Activated CD4-positive, alpha-beta T cell treated with anti-CD3 and anti-CD28 coated beads, Interleukin-2, amount 50 U/mL, for 48 hours (primary cell): ENCODE measurements around the gene CXCR6.
A peak's percentile ranks its signal among the peaks of the same experiment; 100 is the strongest.

Experiments
- DNase-seq, 2 experiments: peaks; one replicate each; pipeline ENCODE4 v3.0.0-alpha.2; 2020

Gene CXCR6

GRCh38 chr3:45922950-45923590 lies 20.2 kb upstream of the CXCR6 start:
- DNase-seq = no peak

- DNase-seq = no peak
These were observed 19.5 kb upstream of the CXCR6 start for GRCh38 chr3:45923755-45924154.

GRCh38 chr3:45927881-45928280 lies 15.4 kb upstream of the CXCR6 start:
- DNase-seq = no peak

DNA sequence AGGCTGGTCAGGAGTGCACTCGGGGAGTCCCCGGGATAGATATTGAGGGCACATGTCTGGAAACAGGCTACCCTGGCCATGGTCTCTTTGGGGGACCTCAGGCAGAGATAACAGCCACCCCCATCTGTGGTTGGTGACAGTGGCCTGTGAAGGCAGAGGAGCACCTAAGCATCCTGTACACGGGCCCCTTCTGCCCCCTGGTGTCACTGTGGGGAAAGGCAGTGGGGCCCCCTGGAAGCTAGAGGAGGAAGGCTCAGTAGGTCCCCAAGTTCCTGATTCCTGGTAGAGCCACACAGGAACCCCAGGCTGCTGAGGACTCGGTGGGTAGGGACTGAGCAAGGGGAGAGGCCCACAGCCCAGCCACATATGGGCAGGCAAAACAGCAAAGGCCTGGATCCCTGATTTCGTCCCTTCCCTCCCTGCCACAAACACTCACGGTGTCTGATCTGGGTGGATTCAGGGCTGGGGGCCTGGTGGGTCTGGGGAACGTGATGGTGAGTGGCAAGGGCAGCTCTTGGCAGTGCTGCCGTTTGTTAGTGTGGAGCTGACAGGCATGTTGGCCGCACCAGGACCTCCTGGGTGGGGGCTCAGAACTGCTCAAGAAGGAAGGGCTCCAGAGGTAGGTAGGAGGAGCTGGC lies 14.1 kb upstream of the CXCR6 start:
- DNase-seq = peak; percentile 73 to 76

- DNase-seq = no peak
These were observed 11.8 kb upstream of the CXCR6 start for GRCh38 chr3:45931496-45931895.

GRCh38 chr3:45932112-45932511 lies 11.2 kb upstream of the CXCR6 start:
- no peak for DNase-seq

DNA sequence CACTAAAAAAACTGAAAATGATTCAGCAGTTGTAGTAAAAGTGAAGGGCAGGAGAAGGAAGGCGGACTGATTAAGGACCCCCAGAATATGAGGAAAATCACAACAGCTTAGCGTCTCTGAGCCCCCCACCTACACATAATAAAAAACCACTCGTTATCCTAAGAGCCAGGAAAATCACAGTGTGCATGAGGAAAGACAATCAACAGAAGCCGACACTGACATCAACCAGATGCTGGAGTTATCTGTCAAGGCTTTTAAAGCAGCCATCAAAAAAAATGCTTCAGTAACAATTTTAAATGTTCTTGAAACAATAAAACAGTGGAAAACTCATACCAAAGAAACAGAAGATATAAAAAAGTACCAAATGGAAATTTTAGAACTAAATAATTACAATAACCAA lies 9.7 kb upstream of the CXCR6 start:
- DNase-seq = no peak

DNA sequence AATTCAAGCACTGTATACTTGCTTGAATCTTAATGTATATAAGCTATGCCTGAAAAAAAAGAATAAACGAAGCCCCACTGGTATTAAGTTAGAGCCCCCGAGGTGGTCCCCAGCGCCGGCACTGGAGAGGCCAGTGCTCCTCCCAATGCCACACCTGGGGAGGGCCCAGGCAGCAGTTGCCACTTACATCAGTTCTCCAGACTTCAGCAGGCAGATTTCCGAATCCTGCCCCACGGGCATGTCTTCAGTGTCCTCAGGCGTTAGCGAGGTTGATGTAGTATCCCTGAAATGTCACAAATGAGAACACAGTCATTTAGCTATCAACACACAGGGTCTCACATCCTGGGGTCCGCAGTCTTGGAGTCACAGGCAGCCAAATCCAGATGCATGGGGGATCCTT lies 7.0 kb upstream of the CXCR6 start:
- no peak for DNase-seq

GRCh38 chr3:45937206-45938042 lies 5.8 kb upstream of the CXCR6 start:
- DNase-seq = no peak

DNA sequence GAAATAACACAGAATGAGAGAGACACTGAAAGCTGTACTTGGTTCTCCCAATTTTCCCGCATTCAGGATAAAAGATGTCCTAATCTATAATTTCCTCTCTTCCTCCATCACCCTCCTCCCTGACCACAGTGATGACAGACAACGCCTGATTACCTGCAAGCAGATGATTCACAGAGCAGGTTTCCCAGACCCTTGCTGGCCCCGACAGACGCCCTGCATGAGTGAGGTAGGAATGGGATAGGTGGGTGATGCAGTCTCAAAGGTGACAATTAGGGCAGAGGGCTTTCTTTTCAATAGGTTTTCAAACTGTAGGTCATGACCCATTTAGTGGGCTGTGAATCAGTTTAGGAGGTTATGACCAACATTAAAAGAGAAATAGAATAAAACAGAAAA lies 5.2 kb upstream of the CXCR6 start:
- DNase-seq = no peak

- peak; percentile 89 to 92 for DNase-seq
These were observed 4.4 kb upstream of the CXCR6 start for GRCh38 chr3:45938864-45939263.

DNA sequence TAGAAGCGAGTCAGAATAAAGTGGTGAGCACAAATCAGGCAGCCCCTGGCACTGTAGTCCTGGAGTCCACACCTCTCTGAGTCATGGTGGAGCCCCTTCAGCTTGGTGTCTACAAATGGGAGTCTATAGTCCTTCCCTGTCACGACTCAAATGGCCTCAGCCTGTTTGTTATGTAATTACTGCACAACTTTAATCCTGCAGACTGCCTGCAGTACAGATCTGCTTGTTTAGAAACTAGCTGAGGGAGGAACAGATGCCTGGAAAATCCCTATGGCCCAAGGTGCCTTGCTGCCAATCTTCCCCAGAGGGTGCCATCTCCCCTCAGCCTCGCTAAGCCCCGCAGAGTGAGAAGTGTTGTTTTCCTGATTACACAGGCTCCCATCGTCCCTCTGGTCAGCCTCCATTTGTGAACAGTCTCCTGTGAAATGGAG lies 3.9 kb upstream of the CXCR6 start:
- no peak for DNase-seq

- DNase-seq = no peak
These were observed 3.1 kb upstream of the CXCR6 start for GRCh38 chr3:45940004-45940780.

- DNase-seq = no peak
These were observed 2.4 kb upstream of the CXCR6 start for GRCh38 chr3:45940781-45941365.

DNA sequence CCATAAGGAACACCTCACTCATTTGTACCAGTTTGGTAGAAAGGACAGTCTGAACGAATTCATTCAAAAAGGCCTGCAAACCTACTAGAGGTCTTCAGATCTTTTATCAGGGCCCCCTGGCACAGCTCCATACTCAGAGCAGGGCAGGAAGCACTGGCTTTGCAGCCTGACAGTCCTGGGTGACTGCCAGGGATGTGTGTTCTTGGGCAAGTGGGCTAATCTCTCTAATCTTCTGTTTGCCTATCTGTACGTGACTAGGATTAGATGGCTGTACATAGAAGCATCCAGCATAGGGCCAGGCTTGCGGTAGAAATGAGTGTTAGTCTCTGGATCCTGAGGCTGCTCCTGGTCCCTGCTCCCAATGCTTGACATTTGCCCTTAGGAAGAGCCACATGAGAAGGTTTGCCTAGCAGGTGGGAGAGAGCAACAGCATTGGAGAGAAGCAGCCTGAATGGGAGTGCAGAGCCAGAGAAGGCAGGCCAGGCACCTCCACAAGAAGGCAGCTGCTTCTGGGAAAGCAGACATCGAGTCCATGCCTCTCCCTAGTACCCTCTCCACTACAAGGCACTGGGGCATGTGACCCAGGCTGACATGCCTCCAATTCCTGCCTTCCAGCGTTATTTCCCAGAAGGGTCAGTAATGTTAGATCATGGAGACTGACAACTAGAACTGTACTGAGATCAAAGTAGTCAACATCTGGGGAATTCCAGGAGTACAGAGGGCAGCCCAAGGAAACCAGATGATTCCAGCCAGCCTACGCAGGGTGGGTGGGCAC lies 1.0 kb upstream of the CXCR6 start:
- DNase-seq = no peak

- DNase-seq = no peak
These were observed 1.8 kb downstream of the CXCR6 start for GRCh38 chr3:45944830-45945620.

GRCh38 chr3:45946307-45946706 lies 3.0 kb downstream of the CXCR6 start:
- no peak for DNase-seq

GRCh38 chr3:45946875-45947274 lies 3.6 kb downstream of the CXCR6 start:
- no peak for DNase-seq

- no peak for DNase-seq
These were observed 4.1 kb downstream of the CXCR6 start for GRCh38 chr3:45947361-45947760.

DNA sequence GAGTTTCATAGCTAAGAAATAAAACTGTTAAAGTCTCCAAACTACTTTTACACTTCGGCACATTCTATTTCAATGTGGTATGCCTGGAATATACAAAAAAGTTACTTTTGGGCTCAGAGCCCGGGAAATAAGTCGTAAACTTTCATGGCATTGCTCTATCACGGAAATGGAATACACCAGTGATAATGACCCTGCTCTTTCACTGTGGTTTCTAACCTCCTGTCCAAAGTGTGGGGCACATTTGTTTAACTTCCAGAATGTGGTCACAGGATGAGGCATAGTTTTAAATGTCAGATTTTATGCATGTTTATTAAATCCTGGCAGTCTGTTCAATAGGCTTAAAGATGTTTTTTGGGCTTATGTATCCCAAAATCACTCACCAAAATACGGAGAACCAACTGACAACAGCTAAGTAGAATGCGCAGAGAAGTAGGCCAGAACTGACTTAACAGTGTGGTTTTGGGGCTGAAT lies 5.1 kb downstream of the CXCR6 start:
- DNase-seq = no peak

DNA sequence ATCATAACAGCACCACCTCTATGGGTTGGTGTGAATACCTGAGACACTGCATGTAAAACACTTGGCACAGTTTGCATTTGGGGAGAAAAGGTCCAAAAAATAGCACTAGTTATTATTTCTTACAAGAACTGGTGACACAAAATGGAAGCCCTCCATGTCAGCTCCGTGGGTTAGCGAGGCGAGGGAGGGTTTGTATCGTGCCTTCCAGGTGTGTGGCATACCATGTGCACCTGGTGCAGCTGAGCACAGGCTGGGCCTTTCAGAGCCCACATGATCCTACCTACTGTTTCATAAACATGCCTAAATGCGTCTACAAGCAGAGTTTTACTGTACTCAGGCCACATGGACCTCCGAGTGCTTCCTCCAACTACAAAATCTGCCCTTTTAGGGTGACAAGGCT lies 5.6 kb downstream of the CXCR6 start:
- DNase-seq = no peak
